Measurements from ENCODE around the gene TLR6. TPM values are rescaled to one million over a fixed set of nuclear protein-coding genes. Genes with fewer than 3 reads are reported as not detected.

Gene TLR6
- total and polyA plus RNA-seq, 2 of the 8 experiments (the other 6 are each of a cell fraction or from before 2014, with no cell fraction given): 0.02 to 0.09 TPM

- no peak overlapping the region for H2BK120ac ChIP-seq (replicated peaks; ENCODE audit: low read depth, low read length)
- FAIRE-seq (no peak), DNase-seq (ENCODE audit: low read depth in 1 of 2, low spot score in 2 of 2) (no peak)
- H3K9ac ChIP-seq (replicated peaks in 1 of 4; ENCODE audit: extremely low read depth in 1 of 4, low read depth in 3 of 4, low read length in 3 of 4): no peak overlapping the region
- H4K91ac ChIP-seq (replicated peaks; ENCODE audit: insufficient read length, low read length): no peak overlapping the region
- H3K27ac ChIP-seq (ENCODE audit: low read depth, low read length): no peak overlapping the region
- H2BK12ac ChIP-seq (ENCODE audit: low read depth, low read length): no peak overlapping the region
- no peak overlapping the region for H2AFZ ChIP-seq (ENCODE audit: low read length)
- H3K79me1 ChIP-seq (ENCODE audit: low read depth, low read length): no peaks in the 10 kb centered on the region
- no peak overlapping the region for H3K14ac ChIP-seq (ENCODE audit: insufficient read length)
- H3K4me2 ChIP-seq (ENCODE audit: insufficient read depth in 1 of 2, low read depth in 2 of 2, low read length in 2 of 2): no peak overlapping the region
- no peaks in the 10 kb centered on the region for H4K20me1 ChIP-seq (replicated peaks in 1 of 2; ENCODE audit: control insufficient read depth in 1 of 2, insufficient read depth in 2 of 2, low read length in 2 of 2)
- no peaks in the 10 kb centered on the region for H3K4me1 ChIP-seq (replicated peaks in 1 of 4; ENCODE audit: control insufficient read depth in 3 of 4, insufficient read depth in 4 of 4, low read length in 3 of 4)
- H3K36me3 ChIP-seq (ENCODE audit: control insufficient read depth in 2 of 4, insufficient read depth in 4 of 4, low read length in 3 of 4): no peaks in the 10 kb centered on the region
- no peak overlapping the region for H3K4me3 ChIP-seq (ENCODE audit: extremely low read depth in 1 of 4, insufficient read depth in 2 of 4, low read depth in 3 of 4, low read length in 4 of 4)
- no peaks in the 10 kb centered on the region for H3K23me2 ChIP-seq (ENCODE audit: low read depth, low read length)
- no peak for TF ChIP-seq HDAC2 (IDR thresholded peaks at IDR 0.05; ENCODE audit: borderline replicate concordance in 1 of 2, low read depth in 2 of 2, low read length in 2 of 2)
- no peak for TF ChIP-seq USF2 (IDR thresholded peaks at IDR 0.05; ENCODE audit: low read length)
- no peak for TF ChIP-seq GTF2F1 (IDR thresholded peaks at IDR 0.05; ENCODE audit: borderline replicate concordance, low read depth, low read length)
- no peak for TF ChIP-seq CTBP2 (IDR thresholded peaks at IDR 0.05; ENCODE audit: borderline replicate concordance, insufficient read depth, insufficient read length, low read length)
- no peak for TF ChIP-seq CHD2 (IDR thresholded peaks at IDR 0.05; ENCODE audit: low read length)
- H2AK5ac ChIP-seq (ENCODE audit: low read depth, low read length): no peak overlapping the region
- H3K56ac ChIP-seq (replicated peaks; ENCODE audit: insufficient read length, low read depth, low read length): no peak overlapping the region
- H3K79me2 ChIP-seq (ENCODE audit: control insufficient read depth in 1 of 2, insufficient read depth in 2 of 2, low read length in 2 of 2): no peaks in the 10 kb centered on the region
- no peak overlapping the region for H4K8ac ChIP-seq (ENCODE audit: extremely low read depth, insufficient read depth, low read length)
- WGBS, 2 experiments (ENCODE audit: extremely low coverage in 1 of 2, insufficient coverage in 1 of 2, insufficient read length in 1 of 2, insufficient replicate concordance in 2 of 2, low coverage in 1 of 2, low lambda C conversion rate in 2 of 2, missing lambda C conversion rate in 1 of 2): 88% methylated on average over 3 of the region's 3 CpGs; no CpG with 5 or more reads in 1 of the 2 experiments
- no peak overlapping the region for H2BK5ac ChIP-seq (ENCODE audit: low read depth, low read length)
- H3K9me3 ChIP-seq (ENCODE audit: insufficient read depth in 2 of 2, low read depth in 1 of 2, low read length in 1 of 2): peaks cover 0 to 6% of the 10 kb centered on the region in 2 experiments; a peak in 1 of 4 replicates
- no peak overlapping the region for H3K4ac ChIP-seq (replicated peaks; ENCODE audit: insufficient read length, low read depth, low read length)
- H4K5ac ChIP-seq (ENCODE audit: insufficient read length, low read depth, low read length): no peak overlapping the region
- no peak overlapping the region for H2BK15ac ChIP-seq (ENCODE audit: low read length)
- H3K18ac ChIP-seq (ENCODE audit: extremely low read depth, low read length): no peak overlapping the region
- no peak overlapping the region for H2BK20ac ChIP-seq (ENCODE audit: low read length)
- ChIA-PET POLR2A (ENCODE audit: partially characterized antibody) (no interaction called here), CTCF (ENCODE audit: partially characterized antibody) (interaction anchor here (1.1 to 1.6 kb wide), 4 partner anchors 12 to 33 kb away, joined by 3 to 4 read pairs (median 4); partner anchors contain the start of gene TLR10)
- no peaks in the 10 kb centered on the region for H3K27me3 ChIP-seq (replicated peaks in 1 of 4; ENCODE audit: control insufficient read depth in 3 of 4, extremely low read depth in 1 of 4, insufficient read depth in 3 of 4, low read length in 3 of 4)
- H3K23ac ChIP-seq (ENCODE audit: insufficient read length): no peak overlapping the region
Measured at GRCh38 chr4:38815885-38816782, 40.5 kb downstream of the TLR6 start.
